Peyer's patch (tissue), 4 donors: ENCODE results near the gene RASSF4.

Experiments
- CTCF ChIP-seq, 6 experiments: fragments of 450-650 bp in 4 of 6; fragments of 200-600 bp in 2 of 6; sonication (generic) in 1 of 6; IDR thresholded peaks; one replicate each; pipeline ENCODE4 v1.5.1; 2017 to 2019; ENCODE audit warnings: antibody characterized with exemption in 6 of 6, mild to moderate bottlenecking in 3 of 6, moderate library complexity in 1 of 6
- POLR2A ChIP-seq, 2 donors: fragments of 450-650 bp; IDR thresholded peaks; one replicate each; pipeline ENCODE4 v1.5.1; 2017; ENCODE audit warnings: antibody characterized with exemption in 2 of 2, mild to moderate bottlenecking in 2 of 2, moderate library complexity in 2 of 2

GRCh38 chr10:44948642-44949041, 11.0 kb upstream of the RASSF4 start:
- TF ChIP-seq CTCF (IDR thresholded peaks at IDR 0.05) (no peak), POLR2A (IDR thresholded peaks at IDR 0.05) (no peak)
